H1 (cell line): ENCODE measurements around the gene SMARCA2. TPM values are rescaled to one million over a fixed set of nuclear protein-coding genes. Genes with fewer than 3 reads are reported as not detected.

Source experiments
- CTCF ChIA-PET: fragments of 300-600 bp; sonication (Branson Sonifier 250); formaldehyde crosslinking; loops from one replicate; lab custom pipeline; 2021; ENCODE audit not compliant: partially characterized antibody; lab: Charles Lee
- POLR2A ChIA-PET: fragments of 300-600 bp; sonication (Branson Sonifier 250); formaldehyde crosslinking; loops from one replicate; lab custom pipeline; 2021; ENCODE audit warnings: inconsistent platforms; ENCODE audit not compliant: partially characterized antibody; lab: Charles Lee
- DNase-seq, 2 experiments: peaks; one replicate each; pipeline versions ENCODE4 v3.0.0 to v3.0.0-alpha.2; 2010 to 2022; ENCODE audit warnings: low spot score in 2 of 2, low read depth in 1 of 2, mixed read lengths in 1 of 2
- FAIRE-seq: peaks from 2 replicates; lab custom pipeline; 2011; peaks lifted over from hg19 to GRCh38; lab: Jason Lieb, UNC
- H2AFZ ChIP-seq: 2 replicates; pipeline ENCODE4 v1.8.1; 2012; ENCODE audit warnings: low read length, inconsistent platforms
- H2AK5ac ChIP-seq: 2 replicates; pipeline ENCODE4 v1.6.1; 2013; ENCODE audit warnings: low read depth, low read length
- H2BK120ac ChIP-seq: replicated peaks from 2 replicates; pipeline ENCODE3; 2013; ENCODE audit warnings: low read depth, low read length, inconsistent platforms
- H2BK12ac ChIP-seq: 2 replicates; pipeline ENCODE4 v1.6.1; 2013; ENCODE audit warnings: low read depth, low read length
- H2BK15ac ChIP-seq: 2 replicates; pipeline ENCODE4 v1.6.1; 2013; ENCODE audit warnings: low read length
- H2BK20ac ChIP-seq: 2 replicates; pipeline ENCODE4 v1.6.1; 2013; ENCODE audit warnings: low read length
- H2BK5ac ChIP-seq: 2 replicates; pipeline ENCODE4 v1.6.1; 2013; ENCODE audit warnings: low read depth, low read length
- H3K14ac ChIP-seq: 2 replicates; pipeline ENCODE4 v1.6.1; 2013; ENCODE audit warnings: inconsistent platforms; ENCODE audit not compliant: insufficient read length
- H3K18ac ChIP-seq: 2 replicates; pipeline ENCODE4 v1.6.1; 2013; ENCODE audit warnings: low read length; ENCODE audit errors: extremely low read depth
- H3K23ac ChIP-seq: 2 replicates; pipeline ENCODE4 v1.6.1; 2013; ENCODE audit warnings: inconsistent platforms; ENCODE audit not compliant: insufficient read length
- H3K23me2 ChIP-seq: 2 replicates; pipeline ENCODE4 v1.6.1; 2013; ENCODE audit warnings: low read depth, low read length
- H3K27ac ChIP-seq: 2 replicates; pipeline ENCODE4 v1.6.1; 2011; ENCODE audit warnings: low read depth, low read length, inconsistent platforms
- H3K27me3 ChIP-seq, 4 experiments: replicated peaks in 1 of 4; 1 replicate in 1 of 4; 2 replicates in 3 of 4; pipeline versions ENCODE4 v1.6.1 to v1.8.1; 2011 to 2013; ENCODE audit warnings: low read length in 3 of 4, mild to moderate bottlenecking in 3 of 4, inconsistent platforms in 2 of 4, mixed read lengths in 2 of 4, moderate library complexity in 1 of 4; ENCODE audit not compliant: control insufficient read depth in 3 of 4, insufficient read depth in 3 of 4; ENCODE audit errors: extremely low read depth in 1 of 4
- H3K36me3 ChIP-seq, 4 experiments: 2 replicates each; pipeline versions ENCODE4 v1.6.1 to v1.8.1; 2011 to 2013; ENCODE audit warnings: mild to moderate bottlenecking in 4 of 4, low read length in 3 of 4, moderate library complexity in 2 of 4, control low read depth in 1 of 4, inconsistent platforms in 1 of 4; ENCODE audit not compliant: insufficient read depth in 4 of 4, control insufficient read depth in 2 of 4
- H3K4ac ChIP-seq: replicated peaks from 2 replicates; pipeline ENCODE3; 2013; ENCODE audit warnings: low read length, low read depth, mixed read lengths, inconsistent platforms; ENCODE audit not compliant: insufficient read length
- H3K4me1 ChIP-seq, 4 experiments: replicated peaks in 1 of 4; 1 replicate in 1 of 4; 2 replicates in 3 of 4; pipeline versions ENCODE4 v1.6.1 to v1.8.1; 2011 to 2013; ENCODE audit warnings: low read length in 3 of 4, inconsistent platforms in 2 of 4, mixed read lengths in 1 of 4; ENCODE audit not compliant: insufficient read depth in 4 of 4, control insufficient read depth in 3 of 4
- H3K4me2 ChIP-seq, 2 experiments: 2 replicates each; pipeline versions ENCODE4 v1.6.1 to v1.8.1; 2011 to 2013; ENCODE audit warnings: low read depth in 2 of 2, low read length in 2 of 2, control low read depth in 1 of 2, inconsistent platforms in 1 of 2, mild to moderate bottlenecking in 1 of 2; ENCODE audit not compliant: insufficient read depth in 1 of 2
- H3K4me3 ChIP-seq, 4 experiments: fragments of 200-600, 300-600 bp in 1 of 4; sonication (generic), shearing (Covaris generic), sonication (Bioruptor Twin) in 1 of 4; 2 replicates each; pipeline versions ENCODE4 v1.5.1 to v1.8.1; 2011 to 2016; ENCODE audit warnings: low read length in 4 of 4, low read depth in 3 of 4, control low read depth in 2 of 4, inconsistent platforms in 2 of 4, mild to moderate bottlenecking in 2 of 4, mixed read lengths in 1 of 4, moderate library complexity in 1 of 4; ENCODE audit not compliant: insufficient read depth in 2 of 4; ENCODE audit errors: extremely low read depth in 1 of 4
- H3K56ac ChIP-seq: replicated peaks from 2 replicates; pipeline ENCODE3; 2013; ENCODE audit warnings: low read depth, mild to moderate bottlenecking, mixed read lengths, low read length, inconsistent platforms; ENCODE audit not compliant: insufficient read length
- H3K79me1 ChIP-seq: 2 replicates; pipeline ENCODE4 v1.6.1; 2013; ENCODE audit warnings: low read depth, low read length, control low read depth
- H3K79me2 ChIP-seq, 2 experiments: 2 replicates each; pipeline versions ENCODE4 v1.6.1 to v1.8.1; 2012 to 2013; ENCODE audit warnings: low read length in 2 of 2, mild to moderate bottlenecking in 2 of 2, inconsistent platforms in 1 of 2; ENCODE audit not compliant: insufficient read depth in 2 of 2, control insufficient read depth in 1 of 2
- H3K9ac ChIP-seq, 4 experiments: replicated peaks in 1 of 4; 1 replicate in 1 of 4; 2 replicates in 3 of 4; pipeline versions ENCODE4 v1.6.1 to v1.8.1; 2011 to 2013; ENCODE audit warnings: low read depth in 3 of 4, low read length in 3 of 4, control low read depth in 2 of 4, mild to moderate bottlenecking in 2 of 4, moderate library complexity in 2 of 4, inconsistent platforms in 1 of 4; ENCODE audit errors: extremely low read depth in 1 of 4
- H3K9me3 ChIP-seq, 2 experiments: 2 replicates each; pipeline versions ENCODE4 v1.6.1 to v1.8.1; 2012 to 2013; ENCODE audit warnings: mild to moderate bottlenecking in 2 of 2, moderate library complexity in 2 of 2, control low read depth in 1 of 2, inconsistent platforms in 1 of 2, low read depth in 1 of 2, low read length in 1 of 2, mixed read lengths in 1 of 2; ENCODE audit not compliant: insufficient read depth in 2 of 2
- H4K20me1 ChIP-seq, 2 experiments: replicated peaks in 1 of 2; 2 replicates each; pipeline versions ENCODE3 to v1.8.1; 2011 to 2013; ENCODE audit warnings: inconsistent platforms in 2 of 2, low read length in 2 of 2, mild to moderate bottlenecking in 1 of 2; ENCODE audit not compliant: insufficient read depth in 2 of 2, control insufficient read depth in 1 of 2
- H4K5ac ChIP-seq: 2 replicates; pipeline ENCODE4 v1.6.1; 2013; ENCODE audit warnings: low read length, low read depth, mixed read lengths, inconsistent platforms; ENCODE audit not compliant: insufficient read length
- H4K8ac ChIP-seq: 2 replicates; pipeline ENCODE4 v1.8.0; 2013; ENCODE audit warnings: mild to moderate bottlenecking, moderate library complexity, low read length, inconsistent platforms; ENCODE audit not compliant: insufficient read depth; ENCODE audit errors: extremely low read depth
- H4K91ac ChIP-seq: replicated peaks from 2 replicates; pipeline ENCODE3; 2013; ENCODE audit warnings: low read length, mixed read lengths, inconsistent platforms; ENCODE audit not compliant: insufficient read length
- KDM5A ChIP-seq: fragments of 200-600 bp; IDR thresholded peaks from 2 replicates; pipeline ENCODE4 v1.7.1; 2012; ENCODE audit warnings: mild to moderate bottlenecking, low read length, inconsistent platforms, mixed read lengths
- MAFK ChIP-seq: IDR thresholded peaks from 2 replicates; pipeline ENCODE4 v1.6.1; 2012; ENCODE audit warnings: low read depth, mild to moderate bottlenecking, improper control_type of control experiment, low read length
- MAX ChIP-seq: IDR thresholded peaks from 2 replicates; pipeline ENCODE4 v1.6.1; 2012; ENCODE audit warnings: inconsistent platforms
- PHF8 ChIP-seq: fragments of 200-600 bp; sonication (generic); conservative IDR thresholded peaks from 2 replicates; pipeline ENCODE4 v1.7.1; 2012; ENCODE audit warnings: low read depth, mild to moderate bottlenecking, inconsistent platforms, low read length, moderate library complexity
- SAP30 ChIP-seq: fragments of 300-600 bp; sonication (generic); IDR thresholded peaks from 2 replicates; pipeline ENCODE4 v1.7.1; 2012; ENCODE audit warnings: low read length, moderate library complexity, mild to moderate bottlenecking, inconsistent platforms; ENCODE audit not compliant: insufficient read depth, insufficient replicate concordance
- SIRT6 ChIP-seq: IDR thresholded peaks from one replicate; pipeline ENCODE4 v1.7.1; 2012; ENCODE audit warnings: low read length, inconsistent platforms
- SP4 ChIP-seq: IDR thresholded peaks from 2 replicates; pipeline ENCODE4 v1.6.1; 2012; ENCODE audit warnings: low read length, inconsistent platforms
- SUZ12 ChIP-seq: fragments of 200-600 bp; sonication (generic); IDR thresholded peaks from 2 replicates; pipeline ENCODE4 v1.6.1; 2012; ENCODE audit warnings: mild to moderate bottlenecking, inconsistent platforms, low read length, moderate library complexity, mixed read lengths
- whole genome bisulfite sequencing, 2 experiments: shearing (Covaris generic) in 1 of 2; methylation state at CpG; one replicate each; pipeline versions ENCODE4 v1.1.6 to v1.1.7; 2013 to 2015; ENCODE audit warnings: low lambda C conversion rate in 2 of 2, mixed read lengths in 2 of 2, inconsistent platforms in 1 of 2, low coverage in 1 of 2, missing lambda C conversion rate in 1 of 2; ENCODE audit not compliant: insufficient replicate concordance in 2 of 2, insufficient coverage in 1 of 2, insufficient read length in 1 of 2; ENCODE audit errors: extremely low coverage in 1 of 2, missing lambda C conversion rate in 1 of 2; 5-methylcytosine and 5-hydroxymethylcytosine counted together
- polyA plus RNA-seq, 7 experiments: library from polyadenylated mRNA; depleted of rRNA in 3 of 7; stranded (reverse) in 5 of 7; unstranded in 2 of 7; fragments of >200 nt in 5 of 7; fragments of 200-250 nt in 2 of 7; gene quantifications; 1 replicate in 5 of 7; 2 replicates in 1 of 7; 4 replicates in 1 of 7; pipeline versions ENCODE4 v1.2.1 to v1.2.3, GENCODE V29; 2011 to 2013; ENCODE audit warnings: missing spikeins in 2 of 7, mixed read lengths in 2 of 7
- total RNA-seq: library from RNA; stranded (reverse); fragmentation: NEBNext Ultra II Directional; extraction: Animal tissue kit (Norgen Biotek cat#: 25700); gene quantifications from 2 replicates; pipeline ENCODE4 v1.2.1, GENCODE V29; 2021

SMARCA2 gene
- total and polyA plus RNA-seq, 2 of the 8 experiments (the other 6 are each of a cell fraction or from before 2014, with no cell fraction given): 6.3 to 21.7 TPM

- Histone ChIP-seq H2BK20ac (no peak overlapping the region), H3K23me2 (no peaks in the 10 kb centered on the region), H3K79me2 (no peaks in the 10 kb centered on the region), H3K4me1 (no peaks in the 10 kb centered on the region), H3K18ac (no peak overlapping the region), H3K27me3 (no peaks in the 10 kb centered on the region), H3K4me2 (no peak overlapping the region), H3K23ac (no peak overlapping the region), H3K14ac (no peak overlapping the region), H2BK12ac (no peak overlapping the region), H3K4me3 (no peak overlapping the region), H2BK15ac (no peak overlapping the region), H3K56ac (no peak overlapping the region), H3K4ac (no peak overlapping the region), H2BK5ac (no peak overlapping the region), H2AFZ (no peak overlapping the region), H4K91ac (no peak overlapping the region), H3K27ac (no peak overlapping the region), H4K5ac (no peak overlapping the region), H2BK120ac (no peak overlapping the region), H4K20me1 (no peaks in the 10 kb centered on the region), H2AK5ac (no peak overlapping the region), H3K79me1 (no peaks in the 10 kb centered on the region), H3K9ac (no peak overlapping the region), H3K36me3 (no peaks in the 10 kb centered on the region), H4K8ac (no peak overlapping the region), H3K9me3 (no peaks in the 10 kb centered on the region)
- no peak for FAIRE-seq
- TF ChIP-seq SP4: no peak
- TF ChIP-seq KDM5A: no peak
- no peak for TF ChIP-seq MAX
- no peak for TF ChIP-seq MAFK
- no peak for TF ChIP-seq SAP30
- TF ChIP-seq PHF8: no peak
- no peak for TF ChIP-seq SIRT6
- no peak for TF ChIP-seq SUZ12
- DNase-seq: no peak
- ChIA-PET POLR2A (interaction anchor here (0.9 kb wide), 1 partner anchor 715 kb away, joined by 3 read pairs; the partner anchor contains the start of gene PUM3), CTCF (interaction anchor here (0.7 to 2.2 kb wide), 4 partner anchors 12 to 138 kb away, joined by 3 to 15 read pairs (median 4); no protein-coding TSS in a partner anchor)
- 89% methylated on average over 1 of the region's 1 CpG; no CpG with 5 or more reads in 1 of the 2 experiments for WGBS, 2 experiments
These were observed 113.5 kb downstream of the SMARCA2 start for GRCh38 chr9:2128618-2129017.
